HepG2 (cell line): Measurements from ENCODE around the gene CCL16. TPM values are rescaled to one million over a fixed set of nuclear protein-coding genes. Genes with fewer than 3 reads are reported as not detected.

Experiments
- NFKBIZ ChIP-seq: IDR thresholded peaks from 2 replicates; pipeline ENCODE4 v1.6.1; 2018; ENCODE audit warnings: missing genetic modification reagents, missing compliant biosample characterization
- ZBTB1 ChIP-seq: sonication (generic); formaldehyde crosslinking; IDR thresholded peaks from 2 replicates; pipeline ENCODE4 v1.4.0; 2020; ENCODE audit warnings: missing genetic modification reagents, borderline replicate concordance
- ZNF232 ChIP-seq: sonication (generic); formaldehyde crosslinking; IDR thresholded peaks from 2 replicates; pipeline ENCODE4 v1.4.0; 2020; ENCODE audit warnings: missing genetic modification reagents, borderline replicate concordance
- ZNF329 ChIP-seq: sonication (generic); formaldehyde crosslinking; IDR thresholded peaks from 2 replicates; pipeline ENCODE4 v1.9.0; 2021; ENCODE audit warnings: low read depth, mild to moderate bottlenecking, missing genetic modification reagents
- ZNF441 ChIP-seq: sonication (generic); formaldehyde crosslinking; IDR thresholded peaks from 2 replicates; pipeline ENCODE4 v1.7.0; 2021; ENCODE audit warnings: missing genetic modification reagents, borderline replicate concordance
- ZNF782 ChIP-seq: sonication (generic); formaldehyde crosslinking; IDR thresholded peaks from 2 replicates; pipeline ENCODE4 v1.4.0; 2020; ENCODE audit warnings: missing genetic modification reagents, mild to moderate bottlenecking, borderline replicate concordance
- ZSCAN21 ChIP-seq: sonication (generic); formaldehyde crosslinking; IDR thresholded peaks from 2 replicates; pipeline ENCODE4 v1.8.0; 2022; ENCODE audit warnings: mild to moderate bottlenecking, missing genetic modification reagents, moderate library complexity, borderline replicate concordance
- polyA plus RNA-seq, 8 experiments: library from polyadenylated mRNA; depleted of rRNA in 3 of 8; stranded (reverse) in 7 of 8; unstranded in 1 of 8; fragments of >200 nt; fragmentation: Illumina TruSeq in 4 of 8; extraction: Trizol in 4 of 8; gene quantifications; 2 replicates each; pipeline versions ENCODE4 v1.2.1 to v1.2.3, GENCODE V29; 2011 to 2016; ENCODE audit warnings: low read depth in 4 of 8, missing spikeins in 1 of 8, mixed read lengths in 1 of 8; ENCODE audit not compliant: insufficient read depth in 1 of 8
- total RNA-seq, 5 experiments: library from RNA; depleted of rRNA; stranded (reverse); fragments of >200 nt; fragmentation: Illumina TruSeq; extraction: Trizol; gene quantifications; 2 replicates each; pipeline ENCODE4 v1.2.3, GENCODE V29; 2016; ENCODE audit warnings: low read depth in 1 of 5
- TF ChIP-seq, protein P1 (sequence below): sonication (generic); formaldehyde crosslinking; IDR thresholded peaks from 2 replicates; pipeline ENCODE4 v1.8.0; 2022; ENCODE audit warnings: missing genetic modification reagents, low read depth, mild to moderate bottlenecking, borderline replicate concordance
- TF ChIP-seq, protein P2 (sequence below): sonication (generic); formaldehyde crosslinking; IDR thresholded peaks from 2 replicates; pipeline ENCODE4 v1.4.0; 2020; ENCODE audit warnings: low read depth, mild to moderate bottlenecking, missing genetic modification reagents
- TF ChIP-seq, protein P3 (sequence below): fragments of 450-650 bp; IDR thresholded peaks from 2 replicates; pipeline ENCODE4 v1.6.1; 2016
- TF ChIP-seq, protein P4 (sequence below): sonication (generic); formaldehyde crosslinking; IDR thresholded peaks from 2 replicates; pipeline ENCODE4 v1.5.0; 2020; ENCODE audit warnings: mild to moderate bottlenecking, missing genetic modification reagents, borderline replicate concordance
- TF ChIP-seq, protein P5 (sequence below): sonication (generic); formaldehyde crosslinking; IDR thresholded peaks from 2 replicates; pipeline ENCODE4 v1.5.0; 2020; ENCODE audit warnings: mild to moderate bottlenecking, missing genetic modification reagents, borderline replicate concordance

CCL16 gene
- total and polyA plus RNA-seq, 2 of the 13 experiments (the other 11 are each of a cell fraction or from before 2014, with no cell fraction given) = 2.0 to 14.7 TPM

DNA sequence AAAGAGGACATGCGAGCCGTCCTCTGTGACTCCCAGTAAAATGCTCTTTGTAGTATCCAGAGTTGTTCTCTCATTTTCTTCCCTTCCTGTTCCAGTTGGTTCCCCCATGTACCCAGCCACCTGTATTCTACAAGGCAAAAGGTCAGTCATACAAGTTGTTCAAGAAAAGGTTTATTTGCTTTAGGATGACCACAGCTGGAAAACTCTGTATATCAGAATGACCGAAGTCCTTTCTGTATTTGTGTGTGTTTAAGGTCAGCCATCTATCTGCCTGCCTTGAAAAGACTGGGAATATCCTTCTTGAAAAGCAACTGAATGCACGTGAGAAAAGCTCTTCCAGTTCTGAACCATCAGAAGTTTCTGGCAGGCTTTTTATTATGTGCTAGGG, 8.4 kb downstream of the CCL16 start (continued):
- TF ChIP-seq, protein P1, sequence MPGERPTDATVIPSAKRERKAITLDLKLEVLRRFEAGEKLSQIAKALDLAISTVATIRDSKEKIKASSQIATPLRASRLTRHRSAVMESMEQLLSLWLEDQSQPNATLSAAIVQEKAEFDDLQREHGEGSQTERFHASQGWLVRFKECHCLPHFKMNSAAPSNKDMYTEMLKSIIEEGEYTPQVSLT = no peak
- TF ChIP-seq, protein P2, sequence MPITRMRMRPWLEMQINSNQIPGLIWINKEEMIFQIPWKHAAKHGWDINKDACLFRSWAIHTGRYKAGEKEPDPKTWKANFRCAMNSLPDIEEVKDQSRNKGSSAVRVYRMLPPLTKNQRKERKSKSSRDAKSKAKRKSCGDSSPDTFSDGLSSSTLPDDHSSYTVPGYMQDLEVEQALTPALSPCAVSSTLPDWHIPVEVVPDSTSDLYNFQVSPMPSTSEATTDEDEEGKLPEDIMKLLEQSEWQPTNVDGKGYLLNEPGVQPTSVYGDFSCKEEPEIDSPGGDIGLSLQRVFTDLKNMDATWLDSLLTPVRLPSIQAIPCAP (CRISPR knock-in tag) = no peak
- TF ChIP-seq ZBTB1 (CRISPR knock-in tag) = no peak
- no peak for TF ChIP-seq NFKBIZ (CRISPR knock-in tag)
- TF ChIP-seq ZNF782 (CRISPR knock-in tag) = no peak
- no peak for TF ChIP-seq ZNF329 (CRISPR knock-in tag)
- TF ChIP-seq, protein P3, sequence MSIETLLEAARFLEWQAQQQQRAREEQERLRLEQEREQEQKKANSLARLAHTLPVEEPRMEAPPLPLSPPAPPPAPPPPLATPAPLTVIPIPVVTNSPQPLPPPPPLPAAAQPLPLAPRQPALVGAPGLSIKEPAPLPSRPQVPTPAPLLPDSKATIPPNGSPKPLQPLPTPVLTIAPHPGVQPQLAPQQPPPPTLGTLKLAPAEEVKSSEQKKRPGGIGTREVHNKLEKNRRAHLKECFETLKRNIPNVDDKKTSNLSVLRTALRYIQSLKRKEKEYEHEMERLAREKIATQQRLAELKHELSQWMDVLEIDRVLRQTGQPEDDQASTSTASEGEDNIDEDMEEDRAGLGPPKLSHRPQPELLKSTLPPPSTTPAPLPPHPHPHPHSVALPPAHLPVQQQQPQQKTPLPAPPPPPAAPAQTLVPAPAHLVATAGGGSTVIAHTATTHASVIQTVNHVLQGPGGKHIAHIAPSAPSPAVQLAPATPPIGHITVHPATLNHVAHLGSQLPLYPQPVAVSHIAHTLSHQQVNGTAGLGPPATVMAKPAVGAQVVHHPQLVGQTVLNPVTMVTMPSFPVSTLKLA = no peak
- no peak for TF ChIP-seq ZNF441 (CRISPR knock-in tag)
- no peak for TF ChIP-seq ZSCAN21 (CRISPR knock-in tag)
- TF ChIP-seq, protein P4, sequence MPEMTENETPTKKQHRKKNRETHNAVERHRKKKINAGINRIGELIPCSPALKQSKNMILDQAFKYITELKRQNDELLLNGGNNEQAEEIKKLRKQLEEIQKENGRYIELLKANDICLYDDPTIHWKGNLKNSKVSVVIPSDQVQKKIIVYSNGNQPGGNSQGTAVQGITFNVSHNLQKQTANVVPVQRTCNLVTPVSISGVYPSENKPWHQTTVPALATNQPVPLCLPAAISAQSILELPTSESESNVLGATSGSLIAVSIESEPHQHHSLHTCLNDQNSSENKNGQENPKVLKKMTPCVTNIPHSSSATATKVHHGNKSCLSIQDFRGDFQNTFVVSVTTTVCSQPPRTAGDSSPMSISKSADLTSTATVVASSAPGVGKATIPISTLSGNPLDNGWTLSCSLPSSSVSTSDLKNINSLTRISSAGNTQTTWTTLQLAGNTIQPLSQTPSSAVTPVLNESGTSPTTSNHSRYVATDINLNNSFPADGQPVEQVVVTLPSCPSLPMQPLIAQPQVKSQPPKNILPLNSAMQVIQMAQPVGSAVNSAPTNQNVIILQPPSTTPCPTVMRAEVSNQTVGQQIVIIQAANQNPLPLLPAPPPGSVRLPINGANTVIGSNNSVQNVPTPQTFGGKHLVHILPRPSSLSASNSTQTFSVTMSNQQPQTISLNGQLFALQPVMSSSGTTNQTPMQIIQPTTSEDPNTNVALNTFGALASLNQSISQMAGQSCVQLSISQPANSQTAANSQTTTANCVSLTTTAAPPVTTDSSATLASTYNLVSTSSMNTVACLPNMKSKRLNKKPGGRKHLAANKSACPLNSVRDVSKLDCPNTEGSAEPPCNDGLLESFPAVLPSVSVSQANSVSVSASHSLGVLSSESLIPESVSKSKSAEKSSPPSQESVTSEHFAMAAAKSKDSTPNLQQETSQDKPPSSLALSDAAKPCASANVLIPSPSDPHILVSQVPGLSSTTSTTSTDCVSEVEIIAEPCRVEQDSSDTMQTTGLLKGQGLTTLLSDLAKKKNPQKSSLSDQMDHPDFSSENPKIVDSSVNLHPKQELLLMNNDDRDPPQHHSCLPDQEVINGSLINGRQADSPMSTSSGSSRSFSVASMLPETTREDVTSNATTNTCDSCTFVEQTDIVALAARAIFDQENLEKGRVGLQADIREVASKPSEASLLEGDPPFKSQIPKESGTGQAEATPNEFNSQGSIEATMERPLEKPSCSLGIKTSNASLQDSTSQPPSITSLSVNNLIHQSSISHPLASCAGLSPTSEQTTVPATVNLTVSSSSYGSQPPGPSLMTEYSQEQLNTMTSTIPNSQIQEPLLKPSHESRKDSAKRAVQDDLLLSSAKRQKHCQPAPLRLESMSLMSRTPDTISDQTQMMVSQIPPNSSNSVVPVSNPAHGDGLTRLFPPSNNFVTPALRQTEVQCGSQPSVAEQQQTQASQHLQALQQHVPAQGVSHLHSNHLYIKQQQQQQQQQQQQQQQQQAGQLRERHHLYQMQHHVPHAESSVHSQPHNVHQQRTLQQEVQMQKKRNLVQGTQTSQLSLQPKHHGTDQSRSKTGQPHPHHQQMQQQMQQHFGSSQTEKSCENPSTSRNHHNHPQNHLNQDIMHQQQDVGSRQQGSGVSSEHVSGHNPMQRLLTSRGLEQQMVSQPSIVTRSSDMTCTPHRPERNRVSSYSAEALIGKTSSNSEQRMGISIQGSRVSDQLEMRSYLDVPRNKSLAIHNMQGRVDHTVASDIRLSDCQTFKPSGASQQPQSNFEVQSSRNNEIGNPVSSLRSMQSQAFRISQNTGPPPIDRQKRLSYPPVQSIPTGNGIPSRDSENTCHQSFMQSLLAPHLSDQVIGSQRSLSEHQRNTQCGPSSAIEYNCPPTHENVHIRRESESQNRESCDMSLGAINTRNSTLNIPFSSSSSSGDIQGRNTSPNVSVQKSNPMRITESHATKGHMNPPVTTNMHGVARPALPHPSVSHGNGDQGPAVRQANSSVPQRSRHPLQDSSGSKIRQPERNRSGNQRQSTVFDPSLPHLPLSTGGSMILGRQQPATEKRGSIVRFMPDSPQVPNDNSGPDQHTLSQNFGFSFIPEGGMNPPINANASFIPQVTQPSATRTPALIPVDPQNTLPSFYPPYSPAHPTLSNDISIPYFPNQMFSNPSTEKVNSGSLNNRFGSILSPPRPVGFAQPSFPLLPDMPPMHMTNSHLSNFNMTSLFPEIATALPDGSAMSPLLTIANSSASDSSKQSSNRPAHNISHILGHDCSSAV (CRISPR knock-in tag) = no peak
- TF ChIP-seq ZNF232 (CRISPR knock-in tag) = peak; percentile 56; the same call in 1 of the 2 replicates
- TF ChIP-seq, protein P5, sequence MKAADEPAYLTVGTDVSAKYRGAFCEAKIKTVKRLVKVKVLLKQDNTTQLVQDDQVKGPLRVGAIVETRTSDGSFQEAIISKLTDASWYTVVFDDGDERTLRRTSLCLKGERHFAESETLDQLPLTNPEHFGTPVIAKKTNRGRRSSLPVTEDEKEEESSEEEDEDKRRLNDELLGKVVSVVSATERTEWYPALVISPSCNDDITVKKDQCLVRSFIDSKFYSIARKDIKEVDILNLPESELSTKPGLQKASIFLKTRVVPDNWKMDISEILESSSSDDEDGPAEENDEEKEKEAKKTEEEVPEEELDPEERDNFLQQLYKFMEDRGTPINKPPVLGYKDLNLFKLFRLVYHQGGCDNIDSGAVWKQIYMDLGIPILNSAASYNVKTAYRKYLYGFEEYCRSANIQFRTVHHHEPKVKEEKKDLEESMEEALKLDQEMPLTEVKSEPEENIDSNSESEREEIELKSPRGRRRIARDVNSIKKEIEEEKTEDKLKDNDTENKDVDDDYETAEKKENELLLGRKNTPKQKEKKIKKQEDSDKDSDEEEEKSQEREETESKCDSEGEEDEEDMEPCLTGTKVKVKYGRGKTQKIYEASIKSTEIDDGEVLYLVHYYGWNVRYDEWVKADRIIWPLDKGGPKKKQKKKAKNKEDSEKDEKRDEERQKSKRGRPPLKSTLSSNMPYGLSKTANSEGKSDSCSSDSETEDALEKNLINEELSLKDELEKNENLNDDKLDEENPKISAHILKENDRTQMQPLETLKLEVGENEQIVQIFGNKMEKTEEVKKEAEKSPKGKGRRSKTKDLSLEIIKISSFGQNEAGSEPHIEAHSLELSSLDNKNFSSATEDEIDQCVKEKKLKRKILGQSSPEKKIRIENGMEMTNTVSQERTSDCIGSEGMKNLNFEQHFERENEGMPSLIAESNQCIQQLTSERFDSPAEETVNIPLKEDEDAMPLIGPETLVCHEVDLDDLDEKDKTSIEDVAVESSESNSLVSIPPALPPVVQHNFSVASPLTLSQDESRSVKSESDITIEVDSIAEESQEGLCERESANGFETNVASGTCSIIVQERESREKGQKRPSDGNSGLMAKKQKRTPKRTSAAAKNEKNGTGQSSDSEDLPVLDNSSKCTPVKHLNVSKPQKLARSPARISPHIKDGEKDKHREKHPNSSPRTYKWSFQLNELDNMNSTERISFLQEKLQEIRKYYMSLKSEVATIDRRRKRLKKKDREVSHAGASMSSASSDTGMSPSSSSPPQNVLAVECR (CRISPR knock-in tag) = no peak
